OCI-M1 (cell line): Measurements from ENCODE around the gene PHF14.

Experiments used
- DNase-seq: peaks from one replicate; lab custom pipeline; 2025; lab: John Stamatoyannopoulos, UW

The PHF14 gene

GRCh38 chr7:11172835-11173234 is 199.2 kb downstream of the PHF14 start:
- no peak for DNase-seq

GRCh38 chr7:11175371-11175770 is 201.7 kb downstream of the PHF14 start:
- DNase-seq, result no peak

- DNase-seq, result no peak
These were observed 202.2 kb downstream of the PHF14 start for GRCh38 chr7:11175887-11176286.

GRCh38 chr7:11176985-11177555 is 203.4 kb downstream of the PHF14 start:
- DNase-seq, result no peak

- DNase-seq, result no peak
These were observed 204.1 kb downstream of the PHF14 start for GRCh38 chr7:11177793-11178192.

- no peak for DNase-seq
These were observed 207.9 kb downstream of the PHF14 start for GRCh38 chr7:11181590-11181989.

GRCh38 chr7:11182736-11183135 is 209.1 kb downstream of the PHF14 start:
- DNase-seq, result no peak

- no peak for DNase-seq
These were observed 211.6 kb downstream of the PHF14 start for GRCh38 chr7:11185179-11185815.

- peak; percentile 14 for DNase-seq
These were observed 215.0 kb downstream of the PHF14 start for GRCh38 chr7:11188529-11189310.

GRCh38 chr7:11191081-11191480 is 217.4 kb downstream of the PHF14 start:
- DNase-seq, result no peak

- DNase-seq, result no peak
These were observed 218.0 kb downstream of the PHF14 start for GRCh38 chr7:11191574-11192220.

GRCh38 chr7:11192506-11192905 is 218.8 kb downstream of the PHF14 start:
- no peak for DNase-seq

GRCh38 chr7:11193131-11193867 is 219.6 kb downstream of the PHF14 start:
- DNase-seq, result no peak

- DNase-seq, result no peak
These were observed 220.2 kb downstream of the PHF14 start for GRCh38 chr7:11193888-11194287.

- no peak for DNase-seq
These were observed 220.8 kb downstream of the PHF14 start for GRCh38 chr7:11194492-11194891.

GRCh38 chr7:11195502-11195901 is 221.8 kb downstream of the PHF14 start:
- DNase-seq, result no peak

GRCh38 chr7:11196143-11196542 is 222.5 kb downstream of the PHF14 start:
- DNase-seq, result no peak

GRCh38 chr7:11203224-11203623 is 229.6 kb downstream of the PHF14 start:
- no peak for DNase-seq

GRCh38 chr7:11203683-11204082 is 230.0 kb downstream of the PHF14 start:
- no peak for DNase-seq

- no peak for DNase-seq
These were observed 232.7 kb downstream of the PHF14 start for GRCh38 chr7:11206177-11206899.

- DNase-seq, result no peak
These were observed 233.9 kb downstream of the PHF14 start for GRCh38 chr7:11207565-11207964.
